NB4 (cell line): ENCODE data around the gene GLRA3.

ENCODE experiments used
- MYC ChIP-seq: IDR thresholded peaks from 2 replicates; pipeline ENCODE4 v1.6.1; 2011; ENCODE audit warnings: low read depth, low read length
- TF ChIP-seq, protein P1 (sequence below): IDR thresholded peaks from one replicate; pipeline ENCODE4 v1.5.1; 2012; ENCODE audit warnings: low read depth, low read length

DNA sequence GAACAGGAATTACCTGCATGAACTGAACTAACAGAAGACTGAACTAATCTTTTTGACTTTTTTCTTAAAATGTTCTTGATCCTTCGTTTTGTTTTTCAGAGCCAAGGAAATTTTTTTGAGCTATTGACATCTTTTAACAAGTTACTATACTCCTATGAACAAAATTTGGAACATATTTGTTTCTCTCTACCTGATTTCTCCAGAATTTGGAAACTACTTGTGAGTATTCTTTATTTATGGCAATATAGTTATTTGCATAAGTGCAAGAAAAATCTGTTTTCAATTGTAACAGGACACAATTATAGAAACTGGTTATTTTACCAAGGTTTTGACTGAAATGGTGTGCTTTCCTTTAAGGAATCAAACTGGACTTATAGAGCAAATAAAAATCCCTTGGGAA lies 217.3 kb downstream of the GLRA3 start:
- TF ChIP-seq, protein P1, sequence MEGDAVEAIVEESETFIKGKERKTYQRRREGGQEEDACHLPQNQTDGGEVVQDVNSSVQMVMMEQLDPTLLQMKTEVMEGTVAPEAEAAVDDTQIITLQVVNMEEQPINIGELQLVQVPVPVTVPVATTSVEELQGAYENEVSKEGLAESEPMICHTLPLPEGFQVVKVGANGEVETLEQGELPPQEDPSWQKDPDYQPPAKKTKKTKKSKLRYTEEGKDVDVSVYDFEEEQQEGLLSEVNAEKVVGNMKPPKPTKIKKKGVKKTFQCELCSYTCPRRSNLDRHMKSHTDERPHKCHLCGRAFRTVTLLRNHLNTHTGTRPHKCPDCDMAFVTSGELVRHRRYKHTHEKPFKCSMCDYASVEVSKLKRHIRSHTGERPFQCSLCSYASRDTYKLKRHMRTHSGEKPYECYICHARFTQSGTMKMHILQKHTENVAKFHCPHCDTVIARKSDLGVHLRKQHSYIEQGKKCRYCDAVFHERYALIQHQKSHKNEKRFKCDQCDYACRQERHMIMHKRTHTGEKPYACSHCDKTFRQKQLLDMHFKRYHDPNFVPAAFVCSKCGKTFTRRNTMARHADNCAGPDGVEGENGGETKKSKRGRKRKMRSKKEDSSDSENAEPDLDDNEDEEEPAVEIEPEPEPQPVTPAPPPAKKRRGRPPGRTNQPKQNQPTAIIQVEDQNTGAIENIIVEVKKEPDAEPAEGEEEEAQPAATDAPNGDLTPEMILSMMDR = no peak
- TF ChIP-seq MYC = no peak
